ENCODE measurements around the gene ADIG. TPM values are rescaled to one million over a fixed set of nuclear protein-coding genes. Genes with fewer than 3 reads are reported as not detected.

Gene ADIG
- total and polyA plus RNA-seq, 3 donors from 2014 or later, result 10.5 to 53.3 (median 40.9) TPM

DNA sequence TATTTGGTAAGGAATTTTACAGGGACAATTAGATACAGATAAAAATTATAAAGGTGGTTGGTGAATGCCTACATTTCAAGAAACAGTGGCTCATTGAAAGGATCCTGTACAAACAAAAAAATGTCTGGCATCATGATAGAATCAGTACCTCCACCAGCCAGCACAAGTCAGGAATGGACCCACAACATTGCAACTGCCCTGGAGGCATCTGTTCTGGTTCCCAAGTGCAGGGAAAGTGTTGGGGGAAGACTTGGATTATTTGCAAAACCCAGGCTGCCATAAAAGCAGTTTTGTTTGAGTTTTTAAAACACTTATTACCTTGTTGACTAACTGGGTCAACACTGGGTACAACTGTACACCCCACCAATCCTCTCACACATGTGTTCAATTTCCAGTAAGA lies 44.9 kb downstream of the ADIG start:
- no peaks in the 10 kb centered on the region for H3K27me3 ChIP-seq
- no peak overlapping the region for H3K27ac ChIP-seq
- H3K9me3 ChIP-seq, result no peaks in the 10 kb centered on the region
- no peaks in the 10 kb centered on the region for H3K36me3 ChIP-seq (ENCODE audit: low read depth, missing control alignments)
- TF ChIP-seq, protein P1, sequence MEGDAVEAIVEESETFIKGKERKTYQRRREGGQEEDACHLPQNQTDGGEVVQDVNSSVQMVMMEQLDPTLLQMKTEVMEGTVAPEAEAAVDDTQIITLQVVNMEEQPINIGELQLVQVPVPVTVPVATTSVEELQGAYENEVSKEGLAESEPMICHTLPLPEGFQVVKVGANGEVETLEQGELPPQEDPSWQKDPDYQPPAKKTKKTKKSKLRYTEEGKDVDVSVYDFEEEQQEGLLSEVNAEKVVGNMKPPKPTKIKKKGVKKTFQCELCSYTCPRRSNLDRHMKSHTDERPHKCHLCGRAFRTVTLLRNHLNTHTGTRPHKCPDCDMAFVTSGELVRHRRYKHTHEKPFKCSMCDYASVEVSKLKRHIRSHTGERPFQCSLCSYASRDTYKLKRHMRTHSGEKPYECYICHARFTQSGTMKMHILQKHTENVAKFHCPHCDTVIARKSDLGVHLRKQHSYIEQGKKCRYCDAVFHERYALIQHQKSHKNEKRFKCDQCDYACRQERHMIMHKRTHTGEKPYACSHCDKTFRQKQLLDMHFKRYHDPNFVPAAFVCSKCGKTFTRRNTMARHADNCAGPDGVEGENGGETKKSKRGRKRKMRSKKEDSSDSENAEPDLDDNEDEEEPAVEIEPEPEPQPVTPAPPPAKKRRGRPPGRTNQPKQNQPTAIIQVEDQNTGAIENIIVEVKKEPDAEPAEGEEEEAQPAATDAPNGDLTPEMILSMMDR (IDR thresholded peaks at IDR 0.05), result no peak
- TF ChIP-seq POLR2A (IDR thresholded peaks at IDR 0.05), result no peak
- intact Hi-C loops (cut with DNase I; ENCODE audit: low total_unique reads), result no loop called here
- DNase-seq, result no peak
- H3K4me1 ChIP-seq, result no peaks in the 10 kb centered on the region
- H3K4me3 ChIP-seq, result no peak overlapping the region

DNA sequence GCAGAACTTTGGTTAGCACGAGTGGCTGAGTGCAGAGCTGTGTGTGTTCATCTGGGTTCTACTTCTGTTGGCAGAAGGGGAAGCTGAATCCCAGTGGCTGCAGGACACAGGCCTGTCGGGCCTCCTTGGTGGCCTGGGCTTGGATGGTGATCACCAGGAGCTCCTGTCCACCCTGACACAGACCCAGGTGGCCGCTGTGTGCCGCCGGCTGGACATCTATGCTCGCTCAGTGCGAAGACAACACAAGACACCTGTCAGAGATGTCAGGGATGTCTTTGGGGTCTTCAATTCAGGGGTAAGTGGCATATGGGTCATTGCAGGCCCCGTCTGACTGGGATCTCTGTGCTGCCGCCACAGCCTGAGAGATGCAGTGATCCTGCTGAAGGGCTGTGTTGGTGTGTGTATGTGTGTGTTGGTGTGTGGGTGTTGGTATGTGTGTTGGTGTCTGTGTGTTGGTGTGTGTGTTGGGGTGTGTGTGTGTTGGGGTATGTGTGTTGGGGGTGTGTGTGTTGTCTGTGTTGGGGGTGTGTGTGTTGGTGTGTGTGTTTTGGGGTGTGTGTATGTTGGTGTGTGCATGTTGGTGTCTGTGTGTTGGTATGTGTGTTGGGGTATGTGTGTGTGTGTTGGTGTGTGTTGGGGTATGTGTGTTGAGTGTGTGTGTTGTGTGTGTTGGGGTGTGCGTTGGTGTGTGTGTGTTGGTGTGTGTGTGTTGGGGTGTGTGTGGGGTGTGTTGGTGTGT lies 46.1 kb downstream of the ADIG start:
- no peak for DNase-seq
- no peaks in the 10 kb centered on the region for H3K36me3 ChIP-seq (ENCODE audit: low read depth, missing control alignments)
- no peaks in the 10 kb centered on the region for H3K4me1 ChIP-seq
- no peaks in the 10 kb centered on the region for H3K9me3 ChIP-seq
- no peak overlapping the region for H3K4me3 ChIP-seq
- no peaks in the 10 kb centered on the region for H3K27me3 ChIP-seq
- intact Hi-C loops (cut with DNase I; ENCODE audit: low total_unique reads), result no loop called here
- TF ChIP-seq, protein P1 (IDR thresholded peaks at IDR 0.05), result no peak
- no peak for TF ChIP-seq POLR2A (IDR thresholded peaks at IDR 0.05)
- no peak overlapping the region for H3K27ac ChIP-seq
- WGBS, 2 donors, result 79 to 84% methylated on average over 8 to 10 of the region's 10 CpGs

DNA sequence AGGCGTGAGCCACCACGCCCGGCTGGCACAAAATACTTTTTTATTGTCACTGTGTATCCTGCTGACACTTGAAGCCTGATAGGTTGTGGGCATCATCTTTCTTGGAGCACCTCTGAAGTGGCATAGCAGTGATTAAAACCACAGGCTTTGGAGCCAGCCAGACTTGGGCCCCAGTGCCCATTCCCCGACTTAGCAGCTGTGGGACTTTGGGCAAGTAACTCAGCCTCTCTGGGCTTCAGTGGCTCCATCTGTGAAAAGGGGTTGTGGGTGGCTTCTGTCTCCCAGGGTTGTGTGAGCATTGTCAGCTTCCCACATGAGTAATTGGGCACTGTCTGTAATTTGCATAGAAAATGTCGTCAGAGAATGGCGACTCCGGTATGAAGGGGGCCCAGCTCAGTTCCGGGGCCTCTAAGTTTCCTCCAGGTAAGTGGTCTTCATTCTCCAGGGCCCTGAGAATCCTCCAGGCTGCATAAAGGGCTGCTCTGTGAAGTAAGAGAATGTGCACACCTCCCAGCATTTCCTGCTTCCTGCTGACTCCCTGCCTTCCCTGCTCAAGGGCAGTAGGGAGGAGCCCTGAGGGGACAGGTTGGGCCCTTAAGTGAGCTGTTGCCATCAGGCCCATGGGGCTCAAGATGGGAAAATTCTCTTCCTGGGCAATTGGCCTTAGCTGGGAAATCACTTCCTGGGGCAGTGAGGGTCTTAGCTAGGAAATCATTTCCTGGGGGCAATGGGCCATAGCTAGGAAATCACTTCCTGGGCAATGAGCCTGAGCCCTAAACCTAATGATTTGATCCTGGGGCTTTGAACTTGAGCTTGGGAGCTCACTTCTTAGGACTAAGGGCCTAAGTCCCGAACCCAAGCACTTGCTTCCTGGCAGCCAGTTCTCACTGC lies 47.8 kb downstream of the ADIG start:
- Histone ChIP-seq H3K36me3 (ENCODE audit: low read depth, missing control alignments) (no peaks in the 10 kb centered on the region), H3K4me1 (no peaks in the 10 kb centered on the region), H3K9me3 (no peaks in the 10 kb centered on the region), H3K4me3 (no peak overlapping the region), H3K27ac (no peak overlapping the region), H3K27me3 (no peaks in the 10 kb centered on the region)
- intact Hi-C loops (cut with DNase I; ENCODE audit: low total_unique reads), result no loop called here
- TF ChIP-seq, protein P1 (IDR thresholded peaks at IDR 0.05), result no peak
- no peak for TF ChIP-seq POLR2A (IDR thresholded peaks at IDR 0.05)
- no peak for DNase-seq
- WGBS, 2 donors, result 90% methylated on average over 7 to 9 of the region's 9 CpGs

DNA sequence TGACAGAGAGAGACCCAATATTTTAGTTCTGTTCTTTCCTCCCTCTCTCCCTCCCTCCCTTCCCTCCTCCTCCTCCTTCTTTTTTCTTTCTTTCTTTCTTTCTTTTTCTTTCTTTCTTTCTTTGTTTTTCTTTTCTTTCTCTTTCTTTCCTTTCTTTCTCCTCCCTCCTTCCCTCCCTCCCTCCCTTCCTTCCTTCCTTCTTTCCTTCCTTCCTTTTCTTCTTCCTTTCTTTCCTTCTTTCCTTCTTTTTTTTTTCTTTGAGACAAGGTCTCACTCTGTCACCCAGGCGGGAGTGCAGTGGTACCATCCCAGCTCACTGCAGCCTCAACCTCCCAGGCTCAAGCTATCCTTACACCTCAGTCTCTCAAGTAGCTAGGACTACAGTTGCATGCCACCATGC lies 49.0 kb downstream of the ADIG start:
- no peaks in the 10 kb centered on the region for H3K9me3 ChIP-seq
- H3K4me1 ChIP-seq, result no peaks in the 10 kb centered on the region
- intact Hi-C loops (cut with DNase I; ENCODE audit: low total_unique reads), result no loop called here
- H3K27ac ChIP-seq, result no peak overlapping the region
- H3K4me3 ChIP-seq, result no peak overlapping the region
- no peak for TF ChIP-seq POLR2A (IDR thresholded peaks at IDR 0.05)
- TF ChIP-seq, protein P1 (IDR thresholded peaks at IDR 0.05), result no peak
- no peaks in the 10 kb centered on the region for H3K27me3 ChIP-seq
- DNase-seq, result no peak
- H3K36me3 ChIP-seq (ENCODE audit: low read depth, missing control alignments), result no peaks in the 10 kb centered on the region
- 81 to 92% methylated on average over 1 of the region's 1 CpG for WGBS, 2 donors
